Astrocyte (in vitro differentiated cells and primary cell): ENCODE measurements around the gene PCSK4. TPM values are rescaled to one million over a fixed set of nuclear protein-coding genes. Genes with fewer than 3 reads are reported as not detected.

Experiments used
- DNase-seq: peaks from one replicate; pipeline ENCODE4 v3.0.0-alpha.2; 2010; ENCODE audit warnings: low read depth
- FAIRE-seq: peaks from 2 replicates; lab custom pipeline; 2011; peaks lifted over from hg19 to GRCh38; lab: Jason Lieb, UNC
- H2AFZ ChIP-seq: 2 replicates; pipeline ENCODE4 v1.6.0; 2012; ENCODE audit warnings: low read depth, low read length, inconsistent platforms
- H3K27ac ChIP-seq: 2 replicates; pipeline ENCODE4 v1.5.1; 2011; ENCODE audit warnings: low read depth, low read length, inconsistent platforms
- H3K27me3 ChIP-seq: 2 replicates; pipeline ENCODE4 v1.6.0; 2011; ENCODE audit warnings: low read length, inconsistent platforms; ENCODE audit not compliant: insufficient read depth
- H3K36me3 ChIP-seq: 2 replicates; pipeline ENCODE4 v1.5.1; 2011; ENCODE audit warnings: low read length, inconsistent platforms; ENCODE audit not compliant: insufficient read depth
- H3K4me1 ChIP-seq: 2 replicates; pipeline ENCODE4 v1.5.1; 2011; ENCODE audit warnings: low read length, inconsistent platforms; ENCODE audit not compliant: insufficient read depth
- H3K4me2 ChIP-seq: 2 replicates; pipeline ENCODE4 v1.6.0; 2012; ENCODE audit warnings: low read length, inconsistent platforms
- H3K4me3 ChIP-seq: 2 replicates; pipeline ENCODE4 v1.5.1; 2011; ENCODE audit warnings: low read depth, mild to moderate bottlenecking, low read length, inconsistent platforms; ENCODE audit not compliant: insufficient read depth
- H3K79me2 ChIP-seq: 2 replicates; pipeline ENCODE4 v1.6.0; 2012; ENCODE audit warnings: mild to moderate bottlenecking, low read length, inconsistent platforms; ENCODE audit not compliant: insufficient read depth
- H3K9ac ChIP-seq: 2 replicates; pipeline ENCODE4 v1.6.0; 2012; ENCODE audit warnings: mild to moderate bottlenecking, low read length, inconsistent platforms
- H3K9me3 ChIP-seq: 2 replicates; pipeline ENCODE4 v1.5.1; 2012; ENCODE audit warnings: low read depth, mild to moderate bottlenecking, low read length, inconsistent platforms; ENCODE audit not compliant: insufficient read depth
- H4K20me1 ChIP-seq: 2 replicates; pipeline ENCODE4 v1.6.0; 2012; ENCODE audit warnings: low read length, inconsistent platforms; ENCODE audit not compliant: insufficient read depth
- H3K27ac Mint-ChIP-seq: one replicate; pipeline ENCODE4 v1.8.0; 2021; ENCODE audit warnings: mild to moderate bottlenecking, mixed read lengths; ENCODE audit not compliant: unreplicated experiment
- H3K27me3 Mint-ChIP-seq: one replicate; pipeline ENCODE4 v1.8.0; 2021; ENCODE audit warnings: low read depth, mixed read lengths; ENCODE audit not compliant: unreplicated experiment
- H3K36me3 Mint-ChIP-seq: one replicate; pipeline ENCODE4 v1.8.0; 2021; ENCODE audit warnings: low read depth, mixed read lengths; ENCODE audit not compliant: unreplicated experiment
- H3K4me1 Mint-ChIP-seq: one replicate; pipeline ENCODE4 v1.8.0; 2021; ENCODE audit warnings: low read depth, mixed read lengths; ENCODE audit not compliant: unreplicated experiment
- H3K4me3 Mint-ChIP-seq: one replicate; pipeline ENCODE4 v1.8.0; 2021; ENCODE audit warnings: mild to moderate bottlenecking, moderate library complexity, mixed read lengths; ENCODE audit not compliant: unreplicated experiment
- H3K9me3 Mint-ChIP-seq: one replicate; pipeline ENCODE4 v1.8.0; 2021; ENCODE audit warnings: mild to moderate bottlenecking, mixed read lengths; ENCODE audit not compliant: unreplicated experiment
- EZH2 ChIP-seq: IDR thresholded peaks from 2 replicates; pipeline ENCODE4 v1.6.1; 2012; ENCODE audit warnings: mild to moderate bottlenecking, low read length, inconsistent platforms; ENCODE audit not compliant: insufficient read depth
- total RNA-seq: library from RNA; stranded (reverse); gene quantifications from 2 replicates; pipeline ENCODE4 v1.2.1, GENCODE V29; 2021
- TF ChIP-seq, protein P1 (sequence below): IDR thresholded peaks from 2 replicates; pipeline ENCODE4 v1.5.1; 2011; ENCODE audit warnings: low read depth, mild to moderate bottlenecking, inconsistent platforms, low read length, moderate library complexity; ENCODE audit not compliant: insufficient read depth

PCSK4 gene
- total RNA-seq, 1 donor from 2014 or later = 2.7 TPM

- FAIRE-seq (no peak), DNase-seq (no peak)
- H3K4me3 ChIP-seq = no peak overlapping the region
- peaks cover 4% of the 10 kb centered on the region for H3K9me3 ChIP-seq
- no peak overlapping the region for H3K4me2 ChIP-seq
- H3K27me3 Mint-ChIP-seq = peaks cover 38% of the 10 kb centered on the region
- no peaks in the 10 kb centered on the region for H3K4me1 ChIP-seq
- no peaks in the 10 kb centered on the region for H3K4me1 Mint-ChIP-seq
- H3K36me3 ChIP-seq = no peaks in the 10 kb centered on the region
- H3K36me3 Mint-ChIP-seq = no peaks in the 10 kb centered on the region
- no peak overlapping the region for H3K9ac ChIP-seq
- H3K27me3 ChIP-seq = peaks cover 10% of the 10 kb centered on the region
- no peak overlapping the region for H3K27ac ChIP-seq
- no peaks in the 10 kb centered on the region for H3K9me3 Mint-ChIP-seq
- no peaks in the 10 kb centered on the region for H3K79me2 ChIP-seq
- no peak overlapping the region for H2AFZ ChIP-seq
- no peak overlapping the region for H3K4me3 Mint-ChIP-seq
- no peak overlapping the region for H3K27ac Mint-ChIP-seq
- TF ChIP-seq, protein P1, sequence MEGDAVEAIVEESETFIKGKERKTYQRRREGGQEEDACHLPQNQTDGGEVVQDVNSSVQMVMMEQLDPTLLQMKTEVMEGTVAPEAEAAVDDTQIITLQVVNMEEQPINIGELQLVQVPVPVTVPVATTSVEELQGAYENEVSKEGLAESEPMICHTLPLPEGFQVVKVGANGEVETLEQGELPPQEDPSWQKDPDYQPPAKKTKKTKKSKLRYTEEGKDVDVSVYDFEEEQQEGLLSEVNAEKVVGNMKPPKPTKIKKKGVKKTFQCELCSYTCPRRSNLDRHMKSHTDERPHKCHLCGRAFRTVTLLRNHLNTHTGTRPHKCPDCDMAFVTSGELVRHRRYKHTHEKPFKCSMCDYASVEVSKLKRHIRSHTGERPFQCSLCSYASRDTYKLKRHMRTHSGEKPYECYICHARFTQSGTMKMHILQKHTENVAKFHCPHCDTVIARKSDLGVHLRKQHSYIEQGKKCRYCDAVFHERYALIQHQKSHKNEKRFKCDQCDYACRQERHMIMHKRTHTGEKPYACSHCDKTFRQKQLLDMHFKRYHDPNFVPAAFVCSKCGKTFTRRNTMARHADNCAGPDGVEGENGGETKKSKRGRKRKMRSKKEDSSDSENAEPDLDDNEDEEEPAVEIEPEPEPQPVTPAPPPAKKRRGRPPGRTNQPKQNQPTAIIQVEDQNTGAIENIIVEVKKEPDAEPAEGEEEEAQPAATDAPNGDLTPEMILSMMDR = no peak
- no peak for TF ChIP-seq EZH2
- H4K20me1 ChIP-seq = no peaks in the 10 kb centered on the region
Observed at GRCh38 chr19:1518471-1518870, 28.3 kb upstream of the PCSK4 start.

DNA sequence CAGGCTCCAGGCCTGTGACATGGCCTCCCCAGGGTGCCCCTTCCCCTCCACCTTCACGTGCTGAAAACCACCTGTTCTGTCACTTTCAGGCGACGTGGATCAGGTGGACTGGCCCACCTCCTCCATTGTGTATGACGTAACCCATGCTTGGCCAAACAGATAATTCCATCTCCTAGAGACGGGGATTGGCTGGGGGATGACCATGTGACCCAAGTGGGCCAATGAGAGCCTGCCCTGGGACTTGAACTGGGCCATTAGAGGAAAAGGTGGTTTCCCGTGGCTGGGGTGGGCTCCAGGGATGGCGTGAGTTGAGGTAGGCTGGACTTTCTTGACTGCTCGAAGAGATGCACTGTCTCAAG, 26.2 kb upstream of the PCSK4 start:
- Mint-ChIP-seq H3K4me1 (no peaks in the 10 kb centered on the region), H3K27ac (no peak overlapping the region), H3K27me3 (peaks cover 23% of the 10 kb centered on the region), H3K9me3 (no peaks in the 10 kb centered on the region), H3K36me3 (no peaks in the 10 kb centered on the region), H3K4me3 (no peak overlapping the region)
- H3K9ac ChIP-seq = no peak overlapping the region
- FAIRE-seq = no peak
- H3K4me1 ChIP-seq = peaks cover 4% of the 10 kb centered on the region
- no peaks in the 10 kb centered on the region for H4K20me1 ChIP-seq
- TF ChIP-seq EZH2 = no peak
- H3K27ac ChIP-seq = no peak overlapping the region
- DNase-seq = no peak
- H3K36me3 ChIP-seq = no peaks in the 10 kb centered on the region
- H3K4me3 ChIP-seq = no peak overlapping the region
- no peaks in the 10 kb centered on the region for H3K79me2 ChIP-seq
- no peak overlapping the region for H2AFZ ChIP-seq
- H3K9me3 ChIP-seq = peaks cover 4% of the 10 kb centered on the region
- H3K27me3 ChIP-seq = peaks cover 2% of the 10 kb centered on the region
- H3K4me2 ChIP-seq = no peak overlapping the region

DNA sequence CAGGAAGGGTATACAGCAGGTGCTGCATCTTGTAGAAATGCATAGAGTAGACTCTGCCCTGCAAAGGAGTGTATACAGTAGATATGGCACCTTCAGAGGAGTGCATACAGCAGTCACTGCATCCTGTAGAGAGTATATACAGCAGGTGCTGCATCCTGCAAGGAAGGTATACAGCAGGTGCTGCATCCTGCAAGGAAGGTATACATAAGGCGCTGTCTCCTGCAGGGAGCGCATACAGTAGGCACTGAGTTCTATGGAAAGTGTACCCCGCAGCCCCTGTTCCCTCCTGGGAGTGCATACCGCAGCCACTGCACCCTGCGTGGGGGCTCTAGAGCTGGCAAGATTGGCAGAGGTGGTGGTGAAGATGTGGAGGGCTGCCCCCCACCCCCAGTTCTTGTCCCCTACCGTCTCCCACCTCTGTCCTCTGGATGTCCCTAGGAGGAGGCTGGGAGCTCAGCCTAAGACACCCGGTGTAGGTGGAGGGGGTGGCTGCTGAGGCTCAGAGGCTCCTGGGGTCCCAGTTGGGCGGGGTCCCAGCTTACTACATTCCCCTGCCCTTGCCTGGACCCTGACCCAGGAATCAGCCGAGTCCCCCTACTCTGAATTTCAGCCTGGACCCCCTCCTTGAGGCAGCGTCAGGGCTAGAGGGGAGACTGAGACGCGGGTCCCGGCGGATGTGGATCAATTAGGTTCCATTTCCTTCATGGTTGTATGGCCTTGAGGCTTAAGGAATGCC, 25.0 kb upstream of the PCSK4 start:
- Histone ChIP-seq H3K27me3 (peaks cover 2% of the 10 kb centered on the region), H3K27ac (no peak overlapping the region), H3K9me3 (peaks cover 4% of the 10 kb centered on the region), H3K4me1 (peaks cover 4% of the 10 kb centered on the region), H2AFZ (no peak overlapping the region), H3K79me2 (no peaks in the 10 kb centered on the region), H3K9ac (no peak overlapping the region), H3K4me2 (no peak overlapping the region), H3K36me3 (no peaks in the 10 kb centered on the region), H4K20me1 (no peaks in the 10 kb centered on the region), H3K4me3 (no peak overlapping the region)
- no peaks in the 10 kb centered on the region for H3K4me1 Mint-ChIP-seq
- no peak overlapping the region for H3K4me3 Mint-ChIP-seq
- TF ChIP-seq EZH2 = no peak
- TF ChIP-seq, protein P1 = no peak
- DNase-seq = no peak
- no peak for FAIRE-seq
- peaks cover 19% of the 10 kb centered on the region for H3K27me3 Mint-ChIP-seq
- no peaks in the 10 kb centered on the region for H3K36me3 Mint-ChIP-seq
- no peak overlapping the region for H3K27ac Mint-ChIP-seq
- no peaks in the 10 kb centered on the region for H3K9me3 Mint-ChIP-seq
